T-helper 1 cell treated with Interleukin-12 subunit alpha and Interleukin-12 subunit beta and Interleukin-4 antibody, amounts not matched to agents 30 ng/mL and 1 ng/mL, for 36 hours (primary cell): ENCODE data around the gene PDGFB. TPM values are rescaled to one million over a fixed set of nuclear protein-coding genes. Genes with fewer than 3 reads are reported as not detected.

Source experiments
- intact Hi-C: fragments of 100-400 bp; cut with micrococcal nuclease; formaldehyde crosslinking; loops from one replicate; pipeline ENCODE4 v1.15.1; 2024
- total RNA-seq: library from RNA; stranded (reverse); gene quantifications from 2 replicates; pipeline ENCODE4 v1.2.3, GENCODE V29; 2022

PDGFB gene
- total RNA-seq, 1 donor from 2014 or later: 0.83 TPM

DNA sequence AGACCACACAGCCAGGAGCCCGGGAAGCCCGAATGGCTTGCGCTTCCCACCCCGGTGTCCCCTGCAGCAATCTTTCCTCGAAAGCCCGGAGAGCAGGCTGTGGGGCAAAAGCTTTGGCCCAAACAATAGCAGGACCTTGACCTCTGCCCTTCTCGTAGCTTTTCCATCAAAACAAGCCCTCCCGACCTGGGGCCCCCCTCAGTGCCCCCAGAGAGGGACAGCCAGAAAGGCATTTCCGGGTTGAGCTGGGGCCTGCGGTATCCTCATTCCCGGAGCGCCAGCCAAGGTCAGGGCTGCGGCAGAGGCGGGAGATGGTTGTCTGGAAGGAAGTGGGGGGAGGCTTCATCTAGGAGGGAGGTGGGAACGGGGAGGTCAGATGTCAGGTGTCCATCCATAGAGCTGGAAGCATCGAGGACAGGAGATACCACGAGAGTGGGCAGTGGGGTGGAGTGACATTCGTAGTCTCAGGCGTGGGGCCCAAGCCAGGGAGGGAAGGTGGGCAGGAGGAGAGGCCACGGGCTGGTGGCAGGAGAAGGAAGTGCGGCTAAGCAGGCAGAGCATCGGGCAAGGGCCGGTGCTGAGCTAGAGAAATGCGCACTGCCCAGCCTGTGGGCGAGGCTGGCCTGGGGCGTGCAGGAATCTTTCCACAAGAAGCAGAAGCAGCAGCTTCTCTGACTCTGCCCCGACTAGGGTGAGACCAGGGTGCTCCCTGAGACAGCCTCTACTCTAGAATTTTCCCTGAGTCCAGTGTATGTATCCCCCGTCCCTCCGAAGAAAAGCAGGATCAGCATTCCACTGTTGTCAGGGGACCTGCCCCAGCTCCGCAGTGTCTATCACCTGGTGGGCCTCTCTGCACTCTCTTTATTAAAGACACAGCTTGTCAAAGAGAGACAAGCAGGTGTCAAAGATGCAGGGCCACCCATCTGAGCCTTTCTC lies 14.3 kb downstream of the PDGFB start:
- intact Hi-C loops: no loop called here

DNA sequence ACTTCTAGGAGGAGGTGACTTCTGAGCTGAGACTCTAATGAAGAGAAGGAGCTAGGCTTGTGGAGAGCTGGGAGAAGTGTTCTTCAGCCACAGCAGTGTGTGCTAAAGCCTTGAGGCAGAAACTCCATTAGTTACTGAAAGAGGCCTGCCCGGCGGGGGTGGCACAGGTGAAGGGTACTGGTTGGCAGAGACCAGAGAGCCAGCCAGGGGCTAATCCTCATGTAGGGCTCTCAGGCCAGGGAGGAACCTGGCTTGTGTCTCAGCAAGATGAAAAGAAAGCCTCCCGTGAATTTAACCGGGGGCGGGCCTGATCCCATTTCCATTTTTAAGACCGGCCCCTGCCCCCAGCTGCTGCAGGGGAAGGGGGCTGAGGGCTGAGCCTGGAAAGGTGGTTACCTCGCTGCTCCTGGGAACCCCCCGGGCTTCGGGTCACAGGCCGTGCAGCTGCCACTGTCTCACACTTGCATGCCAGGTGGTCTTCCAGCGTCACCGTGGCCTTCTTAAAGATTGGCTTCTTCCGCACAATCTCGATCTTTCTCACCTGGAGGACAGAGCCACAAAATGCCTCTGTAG lies 15.0 kb downstream of the PDGFB start:
- intact Hi-C loops: no loop called here

DNA sequence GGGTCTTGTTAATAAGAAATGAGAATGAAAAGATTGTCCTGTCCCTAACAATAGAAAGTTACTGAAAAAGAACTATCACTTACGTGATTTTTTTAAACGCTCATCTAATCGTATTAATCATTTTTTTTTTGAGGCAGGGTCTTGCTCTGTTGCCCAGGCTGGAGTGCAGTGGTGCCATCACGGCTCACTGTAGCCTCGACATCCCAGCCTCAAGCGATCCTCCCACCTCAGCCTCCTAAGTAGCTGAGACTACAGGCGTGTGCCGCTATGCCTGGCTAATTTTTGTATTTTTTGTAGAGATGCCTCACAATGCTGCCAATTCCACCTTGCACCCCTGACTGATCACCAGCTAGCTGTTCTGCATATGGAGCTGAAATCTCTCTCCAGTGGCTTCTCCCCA lies 15.7 kb downstream of the PDGFB start:
- intact Hi-C loops: no loop called here

DNA sequence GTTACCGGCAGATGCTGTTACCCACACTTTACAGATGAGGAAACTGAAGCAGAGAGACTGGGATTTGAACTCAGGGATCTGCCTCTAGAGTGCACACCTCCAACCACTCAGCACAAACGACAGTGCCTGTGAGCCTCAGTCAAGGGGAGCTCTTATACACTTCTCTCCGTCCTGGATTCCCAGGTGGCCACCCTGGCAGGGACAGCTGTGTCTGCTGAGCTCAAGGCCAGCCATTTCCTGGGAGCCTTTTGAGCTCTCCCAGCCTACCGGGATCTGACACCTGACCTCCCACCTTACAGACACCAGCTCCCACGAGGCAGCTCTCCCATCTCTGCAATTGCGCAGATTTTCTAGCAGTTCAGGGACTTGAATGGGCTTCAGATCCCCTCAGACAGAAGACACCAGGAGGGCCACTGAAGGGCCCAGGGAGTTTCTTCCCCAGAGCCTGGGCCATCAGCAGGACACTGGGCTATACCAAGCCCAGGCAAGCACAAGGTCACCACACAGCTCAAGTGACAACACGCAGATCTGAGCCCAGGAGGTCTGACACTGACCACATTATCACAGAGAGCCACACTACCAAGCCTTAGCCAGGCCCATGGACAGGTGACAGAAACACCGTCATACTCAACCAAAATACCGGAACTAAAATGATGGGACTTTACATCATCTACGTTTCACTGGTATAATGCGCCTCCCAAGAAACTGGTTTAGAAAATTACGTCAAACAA lies 17.1 kb downstream of the PDGFB start:
- intact Hi-C loops: no loop called here

DNA sequence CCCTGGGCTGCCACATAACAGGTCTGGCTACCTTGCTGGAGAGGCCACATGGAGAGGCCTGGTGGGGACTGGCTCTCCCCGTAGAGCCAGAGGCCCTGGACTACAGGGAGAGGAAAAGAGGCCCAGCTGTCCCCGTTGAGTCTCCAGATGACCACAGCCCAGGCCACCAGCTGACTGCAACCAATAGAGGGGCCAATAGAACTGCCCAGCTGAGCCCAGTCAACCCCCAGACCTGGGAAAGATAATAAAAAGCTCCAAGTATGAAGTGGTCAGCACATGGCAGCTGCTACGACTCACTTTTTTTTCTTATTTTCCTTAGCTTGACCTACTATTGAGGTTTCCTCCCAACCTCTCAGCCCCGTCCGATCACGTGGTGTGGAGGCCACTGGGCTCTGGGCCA lies 18.4 kb downstream of the PDGFB start:
- intact Hi-C loops: no loop called here

DNA sequence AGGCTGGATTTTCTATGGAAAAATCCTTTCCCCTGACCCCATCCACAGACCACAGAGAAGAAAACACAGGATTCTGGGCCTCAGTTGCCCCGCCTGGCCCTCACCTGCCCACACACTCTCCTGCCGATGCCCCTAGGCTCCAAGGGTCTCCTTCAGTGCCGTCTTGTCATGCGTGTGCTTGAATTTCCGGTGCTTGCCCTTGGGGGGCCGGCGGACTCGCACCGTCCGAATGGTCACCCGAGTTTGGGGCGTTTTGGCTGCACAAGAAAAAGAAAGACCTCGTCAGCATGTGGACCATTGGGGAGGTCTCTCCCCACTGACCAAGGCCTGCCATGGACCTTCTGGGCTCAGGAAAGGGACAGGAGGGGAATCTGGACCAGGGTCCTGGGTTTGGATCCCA lies 19.2 kb downstream of the PDGFB start:
- intact Hi-C loops: no loop called here

DNA sequence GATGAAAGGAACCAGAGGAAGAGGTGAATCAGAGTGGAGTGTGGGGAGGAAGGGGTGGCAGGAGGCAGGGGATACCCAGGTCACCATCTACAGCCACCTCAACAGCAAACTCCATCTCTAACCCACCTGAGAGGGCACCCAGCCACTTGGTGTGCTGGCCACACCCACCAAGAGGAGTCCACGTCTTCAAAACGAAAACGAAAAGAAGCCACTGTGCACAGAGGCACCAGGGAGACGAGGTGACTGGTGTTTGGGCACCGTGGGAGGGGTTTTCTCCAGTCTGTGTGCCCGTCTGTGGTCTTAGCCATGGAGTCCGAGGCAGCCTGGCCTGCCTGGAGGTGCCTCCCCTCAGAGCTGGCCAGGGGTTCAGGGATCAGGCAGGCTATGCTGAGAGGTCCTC lies 20.2 kb downstream of the PDGFB start:
- intact Hi-C loops: no loop called here

DNA sequence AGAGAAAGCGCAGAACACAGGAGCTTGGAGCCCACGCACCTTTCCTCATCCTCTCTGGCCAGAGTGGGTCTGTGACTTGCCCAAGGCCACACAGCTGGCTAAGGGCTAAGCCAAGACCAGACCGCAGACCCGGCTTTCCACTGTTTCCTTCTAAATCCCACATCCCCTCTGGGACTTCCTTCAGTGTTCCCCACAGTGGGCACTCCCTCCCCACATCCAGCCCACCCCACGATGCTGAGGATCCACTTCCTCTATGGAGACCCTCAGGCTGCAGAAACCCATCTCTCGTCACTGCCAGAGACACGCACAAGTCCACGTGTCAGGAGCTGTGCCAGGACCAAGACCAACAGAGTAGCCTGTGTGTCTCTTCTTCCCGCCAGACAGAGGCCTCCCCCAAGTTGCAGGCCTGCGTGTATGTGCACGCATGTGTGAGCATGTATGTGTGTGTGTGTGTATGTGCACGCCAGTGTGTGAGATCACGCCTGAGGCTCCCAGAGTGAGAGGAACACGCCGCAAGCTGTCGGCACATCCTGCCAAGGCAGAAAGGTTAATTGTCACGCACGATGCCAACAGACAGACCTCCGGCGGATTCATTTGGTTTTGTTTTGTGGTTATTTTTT lies 21.6 kb downstream of the PDGFB start:
- intact Hi-C loops: no loop called here

DNA sequence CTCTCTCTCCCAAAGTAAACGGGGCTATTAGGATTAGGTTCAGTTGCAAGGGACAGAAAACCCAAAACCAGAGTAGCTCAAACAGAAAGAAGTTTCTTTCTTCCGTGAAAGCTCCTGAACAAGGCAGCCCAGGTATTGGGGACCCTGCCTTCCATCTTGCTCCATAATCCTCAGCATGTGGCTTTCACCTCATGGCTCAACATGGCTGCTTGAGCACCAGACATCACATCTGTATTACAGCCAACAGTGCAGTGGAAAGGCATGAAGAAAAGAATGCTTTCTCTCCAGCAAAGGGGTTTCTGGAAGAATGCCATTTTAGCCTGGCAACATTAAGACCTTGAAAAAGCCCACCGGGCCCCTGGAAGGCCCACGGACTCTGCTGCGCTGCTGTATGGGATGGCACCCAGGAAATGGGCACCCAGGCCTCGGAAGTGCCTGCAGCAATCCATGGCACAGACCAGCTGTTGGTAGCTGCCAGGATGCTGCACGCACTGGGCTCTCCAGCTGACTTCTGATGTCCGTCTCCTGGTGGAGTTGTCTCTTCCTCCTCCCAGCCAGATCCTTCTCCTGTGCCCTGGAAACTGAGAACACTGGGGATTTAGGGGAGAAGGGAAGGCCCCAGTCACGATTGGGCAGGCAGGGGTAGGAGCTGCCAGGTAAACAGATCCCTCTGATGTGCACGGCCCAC lies 22.6 kb downstream of the PDGFB start:
- intact Hi-C loops: no loop called here

DNA sequence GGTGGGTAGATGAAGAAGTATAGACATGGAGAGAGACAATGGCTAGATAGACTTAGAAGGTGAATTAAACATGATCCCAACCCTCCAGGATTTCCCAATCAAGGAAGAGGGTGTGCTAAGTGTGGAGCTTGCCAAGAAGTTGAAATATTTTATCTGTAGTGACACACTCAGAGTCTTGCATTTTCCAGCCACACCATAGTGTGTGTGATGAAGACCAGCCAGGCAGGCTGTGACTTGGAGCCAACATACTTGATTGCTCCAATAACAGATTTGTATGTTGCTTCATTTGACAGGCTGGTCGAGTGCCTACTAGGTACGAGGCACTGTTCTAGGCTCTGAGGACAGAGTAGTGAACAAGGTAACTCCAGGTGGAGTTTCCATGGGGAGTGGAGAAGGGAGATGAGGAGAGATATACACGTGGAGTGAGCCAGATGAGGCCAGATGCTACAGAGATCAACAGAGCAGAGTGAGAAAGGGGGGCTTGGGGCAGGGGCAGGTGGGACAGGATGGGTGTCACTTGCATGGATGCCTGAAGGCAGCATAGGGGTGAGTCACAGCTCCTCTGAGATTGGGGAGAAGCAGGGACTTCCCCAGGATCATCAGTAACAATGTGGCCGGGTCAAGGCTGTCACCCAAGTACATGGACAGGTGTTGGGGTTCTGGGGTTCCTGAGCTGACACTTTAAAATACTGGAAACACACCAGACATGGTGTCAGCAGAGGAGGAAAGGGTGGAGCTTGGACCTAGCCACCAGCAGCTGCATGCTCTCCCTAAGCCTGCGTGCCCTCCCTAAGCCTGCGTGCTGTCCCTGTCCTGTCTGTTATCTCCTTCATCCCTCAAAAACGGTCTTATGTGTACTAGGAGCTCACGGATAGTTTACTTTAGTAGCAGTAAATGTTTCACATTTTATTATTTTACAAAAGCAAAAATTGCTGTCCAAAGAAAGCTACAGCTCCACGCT lies 23.6 kb downstream of the PDGFB start:
- intact Hi-C loops: no loop called here

DNA sequence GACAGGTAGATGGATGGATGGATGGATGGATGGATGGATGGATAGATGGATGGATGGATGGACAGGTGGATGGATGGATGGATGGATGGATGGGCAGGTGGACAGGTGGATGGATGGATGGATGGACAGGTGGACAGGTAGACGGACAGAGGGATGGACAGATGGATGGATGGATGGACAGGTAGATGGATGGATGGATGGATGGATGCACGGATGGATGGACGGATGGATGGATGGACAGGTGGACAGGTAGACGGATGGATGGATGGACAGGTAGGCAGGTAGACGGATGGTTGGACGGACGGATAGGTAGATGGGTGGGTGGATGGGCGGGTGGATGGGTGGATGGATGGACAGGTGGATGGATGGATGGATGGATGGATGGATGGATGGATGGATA lies 24.3 kb downstream of the PDGFB start:
- intact Hi-C loops: no loop called here

DNA sequence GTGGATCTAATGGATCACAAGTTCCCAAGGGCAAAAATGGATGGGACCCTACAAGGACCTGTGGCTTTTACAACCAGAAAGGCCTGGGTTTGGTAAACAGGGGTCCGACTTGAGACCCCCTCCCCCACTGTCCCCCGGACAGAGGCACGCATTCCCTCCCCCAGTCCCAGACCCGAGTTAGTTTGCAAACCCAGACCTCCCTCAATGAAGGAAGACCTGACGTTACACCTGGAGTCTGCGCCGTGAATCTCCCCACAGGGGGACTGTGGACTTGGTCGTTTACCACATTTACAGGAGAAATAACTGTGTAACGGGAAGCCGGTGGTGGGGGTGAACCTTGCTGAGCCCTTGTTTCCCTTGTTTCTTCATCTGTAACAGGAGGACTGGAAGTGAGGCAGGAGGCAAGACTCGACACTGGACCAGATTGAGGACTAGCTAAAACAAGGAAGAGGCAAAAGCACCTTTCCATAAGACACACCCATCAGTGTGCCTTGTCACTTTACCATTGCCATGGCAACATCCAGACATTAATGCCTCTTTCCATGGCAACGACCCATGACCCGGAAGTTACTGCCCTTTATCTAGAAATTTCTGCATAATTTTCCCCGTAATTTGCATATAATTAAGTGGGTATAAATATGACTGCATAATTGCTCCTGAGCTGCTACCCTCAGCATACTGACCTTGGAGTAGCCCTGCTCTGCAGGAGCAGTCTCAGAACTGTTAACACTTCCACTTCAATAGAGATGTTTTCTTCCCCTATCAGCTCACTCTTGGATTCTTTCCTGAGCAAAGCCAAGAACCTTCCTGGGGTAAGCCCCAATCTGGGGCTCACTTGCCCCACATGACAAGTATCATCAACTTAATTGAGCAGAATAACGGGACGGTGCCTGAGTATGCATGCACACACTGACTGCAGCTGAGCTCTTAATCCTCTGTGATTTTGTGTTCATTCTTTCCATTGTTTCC lies 25.4 kb downstream of the PDGFB start:
- intact Hi-C loops: loop anchor here (5.0 kb wide), 1 partner anchor 48 kb away; no protein-coding TSS in a partner anchor

DNA sequence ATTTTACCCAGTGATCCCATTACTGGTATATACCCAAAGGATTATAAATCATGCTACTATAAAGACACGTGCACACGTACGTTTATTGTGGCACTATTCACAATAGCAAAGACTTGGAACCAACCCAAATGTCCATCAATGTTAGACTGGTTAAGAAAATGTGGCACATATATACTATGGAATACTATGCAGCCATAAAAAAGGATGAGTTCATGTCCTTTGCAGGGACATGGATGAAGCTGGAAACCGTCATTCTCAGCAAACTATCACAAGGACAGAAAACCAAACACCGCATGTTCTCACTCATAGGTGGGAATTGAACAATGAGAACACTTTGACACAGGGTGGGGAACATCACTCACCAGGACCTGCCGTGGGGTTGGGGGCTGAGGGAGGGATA lies 26.4 kb downstream of the PDGFB start:
- intact Hi-C loops: loop anchor here (5.0 kb wide), 1 partner anchor 49 kb away; no protein-coding TSS in a partner anchor

DNA sequence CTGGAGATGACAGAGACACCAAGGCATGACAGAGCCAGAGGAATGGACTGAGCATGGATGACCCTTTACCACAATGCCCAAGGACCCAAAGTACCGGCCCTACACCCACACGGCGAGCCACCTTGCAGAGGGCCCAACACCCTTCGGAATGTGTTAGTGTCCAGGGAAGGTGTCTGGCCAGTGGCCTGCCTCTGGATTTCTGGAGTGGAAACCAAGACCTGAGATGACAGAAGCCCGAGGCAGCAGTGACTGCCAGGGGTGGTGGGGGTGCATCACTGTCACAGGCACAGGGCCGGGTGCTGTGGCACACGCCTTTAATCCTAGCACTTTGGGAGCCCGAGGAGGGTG lies 28.7 kb downstream of the PDGFB start:
- intact Hi-C loops: loop anchor here (5.0 kb wide), 1 partner anchor 51 kb away; no protein-coding TSS in a partner anchor

DNA sequence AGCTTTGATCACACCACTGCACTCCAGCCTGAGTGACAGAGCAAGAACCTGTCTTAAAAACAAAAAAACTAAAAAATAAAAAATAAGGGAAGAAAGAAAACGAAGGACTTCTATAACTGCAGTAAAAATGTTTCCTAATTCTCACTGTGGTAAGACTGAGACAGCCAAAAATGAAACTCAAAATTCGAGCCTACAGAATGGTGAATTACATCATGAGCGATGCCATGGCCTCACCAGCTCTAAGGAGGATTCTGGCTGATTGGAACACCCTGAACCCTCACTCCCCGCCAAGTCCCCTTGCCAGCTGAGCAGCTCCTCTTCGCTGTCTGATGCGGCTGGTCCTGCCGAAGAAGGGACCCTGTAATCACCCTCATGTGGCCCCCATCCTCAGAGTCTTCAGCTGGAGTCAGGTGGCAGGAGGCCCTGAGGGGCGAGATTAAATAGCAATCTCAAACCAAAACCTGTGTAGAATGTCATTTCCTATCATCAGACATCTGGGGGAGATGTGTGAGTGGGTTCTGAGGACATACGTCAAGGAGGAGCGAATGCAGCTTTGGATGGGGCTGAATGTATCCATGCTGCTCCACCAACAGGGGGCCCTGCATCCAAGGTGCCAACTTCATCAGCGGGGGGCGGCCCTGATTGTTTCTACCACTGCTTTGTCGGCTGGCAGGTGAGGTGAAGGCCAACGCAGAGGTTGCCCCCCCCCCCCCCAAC lies 29.2 kb downstream of the PDGFB start:
- intact Hi-C loops: loop anchor here (2.0 to 5.0 kb wide), 2 partner anchors 52 to 91 kb away; no protein-coding TSS in a partner anchor

DNA sequence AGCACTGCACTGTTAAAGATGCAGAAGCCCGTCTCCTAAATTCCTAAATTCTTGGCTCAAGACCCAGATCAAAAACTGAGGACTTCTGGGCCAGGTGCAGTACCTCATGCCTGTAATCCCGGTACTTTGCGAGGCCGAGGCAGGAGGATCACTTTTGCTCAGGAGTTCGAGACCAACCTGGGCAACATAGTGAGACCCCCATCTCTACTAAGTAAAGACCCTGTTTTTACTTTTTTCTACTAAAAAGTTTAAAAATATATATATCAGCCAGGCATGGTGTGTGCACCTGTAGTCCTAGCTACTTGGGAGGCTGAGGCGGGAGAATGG lies 29.7 kb downstream of the PDGFB start:
- intact Hi-C loops: loop anchor here (2.0 to 5.0 kb wide), 2 partner anchors 52 to 92 kb away; no protein-coding TSS in a partner anchor

DNA sequence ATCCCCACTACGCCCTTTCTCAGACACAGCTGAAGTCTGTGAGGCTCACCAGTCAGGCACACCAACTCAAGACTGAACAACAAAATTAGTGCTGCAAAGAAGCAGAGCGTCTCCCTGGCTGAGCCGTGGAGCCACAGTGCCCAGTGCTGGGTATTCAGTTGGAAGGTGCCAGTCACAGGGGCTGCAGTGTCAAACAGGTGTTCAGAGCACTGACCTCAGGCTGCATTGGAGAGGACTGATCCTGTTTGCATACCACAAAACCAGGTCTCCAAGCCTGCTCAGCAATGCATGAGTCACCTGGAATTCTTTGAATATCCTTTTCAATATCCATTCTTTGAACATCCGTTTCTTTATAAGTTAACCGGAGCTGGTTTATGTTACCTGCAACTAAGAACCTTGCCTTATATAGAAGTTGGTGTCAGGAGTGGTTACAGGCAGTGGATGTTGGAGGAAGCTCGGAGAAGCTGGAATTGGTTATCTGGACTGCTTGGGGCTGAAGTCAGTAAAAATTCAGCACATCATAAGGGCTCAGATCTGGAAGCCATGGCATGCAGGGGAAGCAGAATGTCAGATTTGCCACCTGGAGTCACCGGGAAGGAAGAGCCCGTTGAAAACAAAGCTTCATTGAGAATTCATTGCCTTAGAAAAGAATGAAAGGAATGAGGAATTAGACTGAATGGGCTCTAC lies 30.3 kb downstream of the PDGFB start:
- intact Hi-C loops: loop anchor here (2.0 to 5.0 kb wide), 2 partner anchors 53 to 92 kb away; no protein-coding TSS in a partner anchor
